ENCODE measurements around the gene WASF2. TPM values are rescaled to one million over a fixed set of nuclear protein-coding genes. Genes with fewer than 3 reads are reported as not detected.
A peak's percentile ranks its signal among the peaks of the same experiment; 100 is the strongest.

WASF2 gene
- total and polyA plus RNA-seq, 11 donors, result 14.2 to 103 (median 47.9) TPM

GRCh38 chr1:27485363-27485762 lies 4.6 kb downstream of the WASF2 start:
- TF ChIP-seq CTCF (IDR thresholded peaks at IDR 0.05) (no peak), POLR2A (IDR thresholded peaks at IDR 0.05) (no peak)
- Histone ChIP-seq H3K27me3 (no peaks in the 10 kb centered on the region), H3K4me3 (no peak overlapping the region), H3K27ac (no peak overlapping the region), H3K4me1 (peaks cover 2 to 80% (median 45%) of the 10 kb centered on the region in 12 donors), H3K9me3 (no peaks in the 10 kb centered on the region), H3K36me3 (peaks cover 0 to 22% (median 0%) of the 10 kb centered on the region in 9 donors)
- ATAC-seq (no peak), DNase-seq (no peak)
- intact Hi-C loops (cut with DNase I), result loop anchor here in 9 of 10 donors (5.0 to 10.0 kb wide), 7 partner anchors 33 to 182 kb away; no protein-coding TSS in a partner anchor
- 89 to 100% (median 97%) methylated on average over 1 of the region's 1 CpG for WGBS, 4 donors

GRCh38 chr1:27483659-27484058 lies 6.3 kb downstream of the WASF2 start:
- no peak overlapping the region for H3K27ac ChIP-seq
- WGBS, 4 donors, result 88 to 89% (median 88%) methylated on average over 2 of the region's 2 CpGs
- intact Hi-C loops (cut with DNase I), result loop anchor here in 1 of 10 donors (10.0 kb wide), 1 partner anchor 49 kb away; no protein-coding TSS in a partner anchor
- DNase-seq (no peak), ATAC-seq (no peak)
- peaks cover 2 to 91% (median 51%) of the 10 kb centered on the region in 12 donors for H3K4me1 ChIP-seq
- no peaks in the 10 kb centered on the region for H3K9me3 ChIP-seq
- no peaks in the 10 kb centered on the region for H3K27me3 ChIP-seq
- H3K4me3 ChIP-seq, result no peak overlapping the region
- TF ChIP-seq POLR2A (IDR thresholded peaks at IDR 0.05), result no peak
- TF ChIP-seq CTCF (IDR thresholded peaks at IDR 0.05), result no peak
- peaks cover 0 to 24% (median 0%) of the 10 kb centered on the region in 9 donors for H3K36me3 ChIP-seq

GRCh38 chr1:27481994-27482620 lies 7.9 kb downstream of the WASF2 start:
- ATAC-seq, result no peak
- Histone ChIP-seq H3K9me3 (no peaks in the 10 kb centered on the region), H3K4me3 (no peak overlapping the region), H3K27me3 (no peaks in the 10 kb centered on the region), H3K27ac (no peak overlapping the region), H3K36me3 (peaks cover 0 to 27% (median 0%) of the 10 kb centered on the region in 9 donors), H3K4me1 (peaks cover 2 to 88% (median 49%) of the 10 kb centered on the region in 12 donors)
- DNase-seq, result no peak
- no peak for TF ChIP-seq POLR2A (IDR thresholded peaks at IDR 0.05)
- TF ChIP-seq CTCF (IDR thresholded peaks at IDR 0.05), result no peak
- intact Hi-C loops (cut with DNase I), result loop anchor here in 1 of 10 donors (10.0 kb wide), 1 partner anchor 47 kb away; no protein-coding TSS in a partner anchor
- 71 to 82% (median 77%) methylated on average over 2 of the region's 2 CpGs for WGBS, 4 donors

GRCh38 chr1:27478098-27478497 lies 11.9 kb downstream of the WASF2 start:
- ATAC-seq (no peak), DNase-seq (no peak)
- peaks cover 2 to 92% (median 60%) of the 10 kb centered on the region in 12 donors for H3K4me1 ChIP-seq
- 94 to 98% (median 97%) methylated on average over 4 of the region's 4 CpGs for WGBS, 4 donors
- no peak overlapping the region for H3K4me3 ChIP-seq
- H3K27ac ChIP-seq, result peak overlapping the region in 1 of 12 donors; percentile 23
- H3K9me3 ChIP-seq, result no peaks in the 10 kb centered on the region
- peaks cover 0 to 7% (median 0%) of the 10 kb centered on the region in 9 donors for H3K36me3 ChIP-seq
- intact Hi-C loops (cut with DNase I), result no loop called here
- no peak for TF ChIP-seq POLR2A (IDR thresholded peaks at IDR 0.05)
- TF ChIP-seq CTCF (IDR thresholded peaks at IDR 0.05), result no peak
- no peaks in the 10 kb centered on the region for H3K27me3 ChIP-seq
